ENCODE data around the gene HEMK1.

The HEMK1 gene

GRCh38 chr3:50580683-50581458 is 11.5 kb downstream of the HEMK1 start:
- DNase-seq (ENCODE audit: low spot score): no peak
- TF ChIP-seq CTCF (IDR thresholded peaks at IDR 0.05; ENCODE audit: extremely low read depth, missing control alignments): no peak

- no peak for DNase-seq (ENCODE audit: low spot score)
- TF ChIP-seq CTCF (IDR thresholded peaks at IDR 0.05; ENCODE audit: extremely low read depth, missing control alignments): no peak
Observed at GRCh38 chr3:50581459-50581842, 12.1 kb downstream of the HEMK1 start.

GRCh38 chr3:50582083-50582482 is 12.8 kb downstream of the HEMK1 start:
- TF ChIP-seq CTCF (IDR thresholded peaks at IDR 0.05; ENCODE audit: extremely low read depth, missing control alignments): no peak
- no peak for DNase-seq (ENCODE audit: low spot score)

- no peak for DNase-seq (ENCODE audit: low spot score)
- no peak for TF ChIP-seq CTCF (IDR thresholded peaks at IDR 0.05; ENCODE audit: extremely low read depth, missing control alignments)
Observed at GRCh38 chr3:50583897-50584296, 14.6 kb downstream of the HEMK1 start.

- no peak for TF ChIP-seq CTCF (IDR thresholded peaks at IDR 0.05; ENCODE audit: extremely low read depth, missing control alignments)
- DNase-seq (ENCODE audit: low spot score): no peak
Observed at GRCh38 chr3:50584391-50584790, 15.1 kb downstream of the HEMK1 start.

GRCh38 chr3:50585919-50586762 is 16.8 kb downstream of the HEMK1 start:
- TF ChIP-seq CTCF (IDR thresholded peaks at IDR 0.05; ENCODE audit: extremely low read depth, missing control alignments): no peak
- peak; percentile 44 for DNase-seq (ENCODE audit: low spot score)

- no peak for TF ChIP-seq CTCF (IDR thresholded peaks at IDR 0.05; ENCODE audit: extremely low read depth, missing control alignments)
- no peak for DNase-seq (ENCODE audit: low spot score)
Observed at GRCh38 chr3:50586763-50587070, 17.4 kb downstream of the HEMK1 start.

Data from GM20000 (cell line).